Esophagus muscularis mucosa (tissue), 3 donors: ENCODE results near the gene MPP4.

ENCODE experiments used
- CTCF ChIP-seq, 3 experiments: fragments of 200-600 bp in 2 of 3; fragments of 450-650 bp in 1 of 3; sonication (generic) in 2 of 3; IDR thresholded peaks; one replicate each; pipeline ENCODE4 v1.5.1; 2017 to 2019; ENCODE audit warnings: antibody characterized with exemption in 3 of 3, mild to moderate bottlenecking in 2 of 3, moderate library complexity in 1 of 3
- POLR2A ChIP-seq: fragments of 450-650 bp; IDR thresholded peaks from one replicate; pipeline ENCODE4 v1.6.1; 2017; ENCODE audit warnings: antibody characterized with exemption, moderate library complexity, mild to moderate bottlenecking, low read depth

- TF ChIP-seq CTCF (IDR thresholded peaks at IDR 0.05) (no peak), POLR2A (no peak)
These were observed 59.2 kb downstream of the MPP4 start for GRCh38 chr2:201639205-201639604.
